ENCODE measurements around the gene MVB12B. TPM values are rescaled to one million over a fixed set of nuclear protein-coding genes. Genes with fewer than 3 reads are reported as not detected.
A peak's percentile ranks its signal among the peaks of the same experiment; 100 is the strongest.

The MVB12B gene
- total RNA-seq, 6 experiments from 2014 or later = 7.2 to 16.2 (median 9.1) TPM

DNA sequence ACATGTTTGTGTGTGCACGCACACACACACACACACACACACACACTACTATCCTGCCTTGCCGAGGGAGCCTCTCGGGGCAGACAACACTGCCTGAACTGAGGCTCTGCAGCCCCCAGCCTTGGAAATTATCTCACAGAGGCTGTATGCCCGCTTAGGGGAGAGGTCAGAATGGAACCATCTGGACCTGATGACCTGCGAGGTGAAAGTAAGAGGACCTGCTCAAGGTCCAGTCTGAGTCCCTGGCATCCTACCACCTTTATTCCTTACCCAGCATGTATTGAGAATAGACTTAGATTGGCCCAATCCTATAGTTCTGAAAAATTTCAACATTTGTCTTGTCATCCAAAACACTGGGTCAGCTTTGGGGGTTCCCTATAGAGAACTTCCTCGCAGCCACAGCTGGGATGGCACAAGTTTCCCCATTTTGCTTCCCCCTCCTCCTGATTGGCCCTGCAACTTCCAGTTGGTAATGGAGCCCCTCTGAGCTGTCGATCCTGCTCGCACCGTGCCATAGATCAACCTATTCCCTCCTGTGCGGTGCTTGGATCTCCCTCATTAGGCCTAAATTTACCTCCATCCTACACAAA, 10.2 kb downstream of the MVB12B start:
- no peaks in the 10 kb centered on the region for H3K9me3 ChIP-seq
- intact Hi-C loops (cut with DNase I) = no loop called here
- H3K27me3 ChIP-seq = no peaks in the 10 kb centered on the region
- ATAC-seq (peak in 3 of 4 donors; percentile 5 to 29 (median 5)), DNase-seq (no peak)
- H3K27ac ChIP-seq = peak overlapping the region in 1 of 3 donors; percentile 86
- 72% methylated on average over 6 of the region's 10 CpGs for WGBS (ENCODE audit: insufficient coverage, low coverage, low lambda C conversion rate, missing lambda C conversion rate)
- TF ChIP-seq, protein P1, sequence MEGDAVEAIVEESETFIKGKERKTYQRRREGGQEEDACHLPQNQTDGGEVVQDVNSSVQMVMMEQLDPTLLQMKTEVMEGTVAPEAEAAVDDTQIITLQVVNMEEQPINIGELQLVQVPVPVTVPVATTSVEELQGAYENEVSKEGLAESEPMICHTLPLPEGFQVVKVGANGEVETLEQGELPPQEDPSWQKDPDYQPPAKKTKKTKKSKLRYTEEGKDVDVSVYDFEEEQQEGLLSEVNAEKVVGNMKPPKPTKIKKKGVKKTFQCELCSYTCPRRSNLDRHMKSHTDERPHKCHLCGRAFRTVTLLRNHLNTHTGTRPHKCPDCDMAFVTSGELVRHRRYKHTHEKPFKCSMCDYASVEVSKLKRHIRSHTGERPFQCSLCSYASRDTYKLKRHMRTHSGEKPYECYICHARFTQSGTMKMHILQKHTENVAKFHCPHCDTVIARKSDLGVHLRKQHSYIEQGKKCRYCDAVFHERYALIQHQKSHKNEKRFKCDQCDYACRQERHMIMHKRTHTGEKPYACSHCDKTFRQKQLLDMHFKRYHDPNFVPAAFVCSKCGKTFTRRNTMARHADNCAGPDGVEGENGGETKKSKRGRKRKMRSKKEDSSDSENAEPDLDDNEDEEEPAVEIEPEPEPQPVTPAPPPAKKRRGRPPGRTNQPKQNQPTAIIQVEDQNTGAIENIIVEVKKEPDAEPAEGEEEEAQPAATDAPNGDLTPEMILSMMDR (IDR thresholded peaks at IDR 0.05) = no peak
- no peak for TF ChIP-seq POLR2A (IDR thresholded peaks at IDR 0.05)
- H3K4me3 ChIP-seq = peak overlapping the region; percentile 15 to 51 (median 48)
- H3K4me1 ChIP-seq = peaks cover 0 to 35% (median 5%) of the 10 kb centered on the region in 4 donors
- H3K36me3 ChIP-seq = peaks cover 0 to 15% (median 0%) of the 10 kb centered on the region in 4 donors

DNA sequence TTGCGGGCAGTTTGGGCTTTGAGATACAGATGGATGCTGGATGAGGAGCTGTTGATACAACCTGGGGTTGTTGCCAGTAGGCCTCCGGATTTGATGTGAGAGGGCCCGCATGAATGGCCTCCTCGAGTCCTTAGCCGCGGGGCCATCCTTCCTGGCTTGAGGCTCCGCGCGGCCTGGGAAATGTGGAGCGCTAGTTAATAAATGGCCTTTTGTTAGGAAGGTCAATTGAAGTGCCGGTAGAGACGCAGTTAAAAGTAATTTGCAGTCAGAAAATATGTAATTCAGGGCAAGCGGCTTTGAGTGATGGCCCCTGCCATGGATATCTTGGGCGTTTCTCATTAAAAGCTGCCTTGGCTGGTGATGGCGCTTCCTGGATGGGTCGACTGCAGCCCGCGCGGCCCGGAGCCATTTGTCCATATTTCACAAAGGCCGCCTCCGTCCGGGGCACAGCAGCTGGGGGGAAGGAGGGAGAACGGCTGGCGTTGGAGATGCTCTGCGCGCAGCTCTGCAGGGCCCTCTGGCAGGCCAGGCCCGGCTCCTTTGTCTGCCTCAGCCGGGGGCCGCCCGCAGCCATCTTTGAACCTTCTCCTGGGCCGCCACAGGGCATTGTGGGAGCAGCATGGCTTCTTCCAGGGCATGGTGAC, 11.2 kb downstream of the MVB12B start:
- TF ChIP-seq, protein P1 (IDR thresholded peaks at IDR 0.05) = no peak
- TF ChIP-seq POLR2A (IDR thresholded peaks at IDR 0.05) = no peak
- Histone ChIP-seq H3K36me3 (peaks cover 0 to 17% (median 0%) of the 10 kb centered on the region in 4 donors), H3K4me1 (peaks cover 0 to 36% (median 5%) of the 10 kb centered on the region in 4 donors), H3K4me3 (no peak overlapping the region), H3K27ac (no peak overlapping the region), H3K27me3 (no peaks in the 10 kb centered on the region), H3K9me3 (no peaks in the 10 kb centered on the region)
- intact Hi-C loops (cut with DNase I) = no loop called here
- ATAC-seq (no peak), DNase-seq (no peak)
- 95% methylated on average over 4 of the region's 32 CpGs for WGBS (ENCODE audit: insufficient coverage, low coverage, low lambda C conversion rate, missing lambda C conversion rate)

DNA sequence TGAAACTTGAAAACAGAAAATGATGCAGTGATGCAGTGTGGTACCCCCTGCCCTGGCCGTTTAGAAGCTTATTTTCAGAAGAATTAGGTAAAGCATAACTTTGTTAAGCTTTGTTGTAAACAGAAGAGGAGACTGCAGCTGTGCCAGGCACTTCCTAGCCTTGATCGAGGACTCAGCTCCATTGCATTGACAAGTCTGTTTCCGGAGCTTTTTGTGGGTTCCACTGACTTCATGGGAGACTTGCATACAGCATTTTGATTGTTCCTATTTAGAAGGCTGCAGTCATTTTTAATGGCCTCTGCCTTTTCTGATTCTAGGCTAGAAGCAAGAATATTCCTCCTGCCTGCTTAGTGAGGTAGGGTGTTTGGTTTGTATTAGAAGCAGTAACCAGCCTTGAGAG, 12.3 kb downstream of the MVB12B start:
- Histone ChIP-seq H3K27ac (no peak overlapping the region), H3K4me3 (no peak overlapping the region), H3K27me3 (no peaks in the 10 kb centered on the region), H3K36me3 (peaks cover 0 to 17% (median 0%) of the 10 kb centered on the region in 4 donors), H3K9me3 (no peaks in the 10 kb centered on the region), H3K4me1 (peaks cover 0 to 45% (median 4%) of the 10 kb centered on the region in 4 donors)
- intact Hi-C loops (cut with DNase I) = no loop called here
- ATAC-seq (no peak), DNase-seq (no peak)
- 35% methylated on average over 3 of the region's 3 CpGs for WGBS (ENCODE audit: insufficient coverage, low coverage, low lambda C conversion rate, missing lambda C conversion rate)
- TF ChIP-seq POLR2A (IDR thresholded peaks at IDR 0.05) = no peak
- TF ChIP-seq, protein P1 (IDR thresholded peaks at IDR 0.05) = no peak

DNA sequence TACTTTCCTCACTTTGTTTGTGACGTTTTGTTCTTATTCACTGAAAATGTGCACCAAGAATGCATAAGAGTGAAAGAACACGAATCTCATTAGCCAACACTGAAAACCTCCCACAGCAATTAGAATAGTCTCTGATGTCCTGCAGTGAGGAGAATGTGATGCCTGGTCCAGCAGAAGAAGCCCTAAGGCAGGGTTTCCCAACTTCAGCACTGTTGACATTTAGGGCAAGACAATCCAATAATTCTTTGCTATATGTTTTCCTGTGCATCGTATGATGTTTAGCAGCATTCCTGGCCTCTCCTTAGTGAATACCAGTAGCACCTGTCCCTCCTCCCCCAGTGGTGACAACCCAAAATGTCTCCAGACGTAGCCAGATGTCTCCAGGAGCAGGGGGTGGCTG, 14.8 kb downstream of the MVB12B start:
- Histone ChIP-seq H3K27me3 (no peaks in the 10 kb centered on the region), H3K36me3 (peaks cover 0 to 26% (median 0%) of the 10 kb centered on the region in 4 donors), H3K9me3 (no peaks in the 10 kb centered on the region), H3K27ac (no peak overlapping the region), H3K4me1 (peaks cover 0 to 26% (median 0%) of the 10 kb centered on the region in 4 donors), H3K4me3 (no peak overlapping the region)
- ATAC-seq = no peak
- intact Hi-C loops (cut with DNase I) = no loop called here
- no peak for DNase-seq
- TF ChIP-seq, protein P1 (IDR thresholded peaks at IDR 0.05) = no peak
- no peak for TF ChIP-seq POLR2A (IDR thresholded peaks at IDR 0.05)
- 86% methylated on average over 2 of the region's 4 CpGs for WGBS (ENCODE audit: insufficient coverage, low coverage, low lambda C conversion rate, missing lambda C conversion rate)
